Calu3 (cell line): ENCODE results near the gene SLC35D1. TPM values are rescaled to one million over a fixed set of nuclear protein-coding genes. Genes with fewer than 3 reads are reported as not detected.

ENCODE experiments used
- BruUV-seq: library from RNA; stranded (reverse); fragments of 400-500 nt; replicated peaks from 2 replicates; lab custom pipeline; 2021; lab: Mats Ljungman, UMichigan
- CTCF ChIA-PET: fragments of 300-600 bp; sonication (Branson Sonifier 250); formaldehyde crosslinking; loops from one replicate; lab custom pipeline; 2022; ENCODE audit warnings: antibody characterized with exemption; lab: Charles Lee
- DNase-seq: peaks from one replicate; pipeline ENCODE4 v3.0.0; 2022
- H3K27ac Mint-ChIP-seq: one replicate; pipeline ENCODE4 v1.8.0; 2022; ENCODE audit warnings: mixed read lengths; ENCODE audit not compliant: unreplicated experiment
- H3K27me3 Mint-ChIP-seq: one replicate; pipeline ENCODE4 v1.8.0; 2022; ENCODE audit warnings: mixed read lengths; ENCODE audit not compliant: unreplicated experiment
- H3K36me3 Mint-ChIP-seq: one replicate; pipeline ENCODE4 v1.8.0; 2022; ENCODE audit warnings: mild to moderate bottlenecking, moderate library complexity, mixed read lengths; ENCODE audit not compliant: insufficient read depth, unreplicated experiment
- H3K4me1 Mint-ChIP-seq: one replicate; pipeline ENCODE4 v1.8.0; 2022; ENCODE audit warnings: mild to moderate bottlenecking, low read depth, mixed read lengths; ENCODE audit not compliant: unreplicated experiment
- H3K4me3 Mint-ChIP-seq: one replicate; pipeline ENCODE4 v1.8.0; 2022; ENCODE audit warnings: mild to moderate bottlenecking, low read depth, moderate library complexity, mixed read lengths; ENCODE audit not compliant: unreplicated experiment
- H3K9me3 Mint-ChIP-seq: one replicate; pipeline ENCODE4 v1.8.0; 2022; ENCODE audit warnings: low read depth, mixed read lengths; ENCODE audit not compliant: unreplicated experiment
- CTCF ChIP-seq: fragments of 200-600 bp; IDR thresholded peaks from one replicate; pipeline ENCODE4 v1.8.0; 2022; ENCODE audit warnings: antibody characterized with exemption; ENCODE audit not compliant: unreplicated experiment
- intact Hi-C: fragments of 100-400 bp; cut with micrococcal nuclease; formaldehyde crosslinking; loops from one replicate; pipeline ENCODE4 v1.10.0; 2022; ENCODE audit not compliant: unreplicated experiment
- total RNA-seq: library from RNA; stranded (reverse); gene quantifications from 2 replicates; pipeline ENCODE4 v1.2.3, GENCODE V29; 2022

The SLC35D1 gene
- total RNA-seq, 1 experiment from 2014 or later = 5.4 TPM

GRCh38 chr1:67020765-67021164 is 33.2 kb downstream of the SLC35D1 start:
- no peak overlapping the region for H3K27ac Mint-ChIP-seq
- intact Hi-C loops = no loop called here
- H3K36me3 Mint-ChIP-seq = no peaks in the 10 kb centered on the region
- no peak for DNase-seq
- no peak overlapping the region for H3K4me3 Mint-ChIP-seq
- no peaks in the 10 kb centered on the region for H3K9me3 Mint-ChIP-seq
- no TSS peak for BruUV-seq
- TF ChIP-seq CTCF = no peak
- no peaks in the 10 kb centered on the region for H3K27me3 Mint-ChIP-seq
- CTCF ChIA-PET = no interaction called here
- no peaks in the 10 kb centered on the region for H3K4me1 Mint-ChIP-seq

GRCh38 chr1:67020304-67020703 is 33.6 kb downstream of the SLC35D1 start:
- Mint-ChIP-seq H3K4me3 (no peak overlapping the region), H3K27ac (no peak overlapping the region), H3K27me3 (no peaks in the 10 kb centered on the region), H3K36me3 (no peaks in the 10 kb centered on the region), H3K4me1 (no peaks in the 10 kb centered on the region), H3K9me3 (no peaks in the 10 kb centered on the region)
- no TSS peak for BruUV-seq
- intact Hi-C loops = no loop called here
- no peak for DNase-seq
- TF ChIP-seq CTCF = no peak
- CTCF ChIA-PET = no interaction called here

- DNase-seq = no peak
- Mint-ChIP-seq H3K27me3 (no peaks in the 10 kb centered on the region), H3K36me3 (no peaks in the 10 kb centered on the region), H3K27ac (no peak overlapping the region), H3K9me3 (no peaks in the 10 kb centered on the region), H3K4me1 (no peaks in the 10 kb centered on the region), H3K4me3 (no peak overlapping the region)
- CTCF ChIA-PET = no interaction called here
- no TSS peak for BruUV-seq
- TF ChIP-seq CTCF = no peak
- intact Hi-C loops = no loop called here
These were observed 34.3 kb downstream of the SLC35D1 start for GRCh38 chr1:67019600-67020136.

- CTCF ChIA-PET = no interaction called here
- Mint-ChIP-seq H3K9me3 (no peaks in the 10 kb centered on the region), H3K27me3 (no peaks in the 10 kb centered on the region), H3K4me3 (no peak overlapping the region), H3K36me3 (no peaks in the 10 kb centered on the region), H3K27ac (no peak overlapping the region), H3K4me1 (no peaks in the 10 kb centered on the region)
- intact Hi-C loops = no loop called here
- DNase-seq = no peak
- BruUV-seq = no TSS peak
- TF ChIP-seq CTCF = no peak
These were observed 34.8 kb downstream of the SLC35D1 start for GRCh38 chr1:67019121-67019520.
